Measurements from ENCODE around the gene ELN.

- TF ChIP-seq OSR1 (CRISPR knock-in tag; IDR thresholded peaks at IDR 0.05) = no peak
- no peak for TF ChIP-seq ZFP30 (CRISPR knock-in tag; IDR thresholded peaks at IDR 0.05)
- no peak for TF ChIP-seq CREB5 (CRISPR knock-in tag; IDR thresholded peaks at IDR 0.05; ENCODE audit: low read depth)
- TF ChIP-seq RARB (CRISPR knock-in tag; IDR thresholded peaks at IDR 0.05) = no peak
- no peak for TF ChIP-seq TOX (CRISPR knock-in tag; IDR thresholded peaks at IDR 0.05; ENCODE audit: borderline replicate concordance)
- no peak for TF ChIP-seq ZC3H10 (CRISPR knock-in tag; IDR thresholded peaks at IDR 0.05)
- no peak for TF ChIP-seq ZNF8 (CRISPR knock-in tag; IDR thresholded peaks at IDR 0.05)
- no peak for TF ChIP-seq ZFP3 (CRISPR knock-in tag; IDR thresholded peaks at IDR 0.05)
- TF ChIP-seq ZNF70 (CRISPR knock-in tag; IDR thresholded peaks at IDR 0.05) = no peak
- TF ChIP-seq ZNF565 (CRISPR knock-in tag; conservative IDR thresholded peaks at IDR 0.05; ENCODE audit: low read depth) = no peak
- TF ChIP-seq CSDC2 (CRISPR knock-in tag; IDR thresholded peaks at IDR 0.05) = no peak
- TF ChIP-seq PPARA (CRISPR knock-in tag; IDR thresholded peaks at IDR 0.05; ENCODE audit: borderline replicate concordance) = no peak
- TF ChIP-seq SNAI2 (CRISPR knock-in tag; IDR thresholded peaks at IDR 0.05) = no peak
Observed at GRCh38 chr7:74025146-74025545, 2.8 kb upstream of the ELN start.
